GM19372 (cell line): Measurements from ENCODE around the gene BAHCC1.

Experiments used
- ATAC-seq: cut with Tn5 transposase; IDR thresholded peaks from one replicate; pipeline ENCODE4 v1.9.1; 2021; ENCODE audit warnings: mild to moderate bottlenecking, low read depth, moderate library complexity; ENCODE audit not compliant: unreplicated experiment

The BAHCC1 gene

DNA sequence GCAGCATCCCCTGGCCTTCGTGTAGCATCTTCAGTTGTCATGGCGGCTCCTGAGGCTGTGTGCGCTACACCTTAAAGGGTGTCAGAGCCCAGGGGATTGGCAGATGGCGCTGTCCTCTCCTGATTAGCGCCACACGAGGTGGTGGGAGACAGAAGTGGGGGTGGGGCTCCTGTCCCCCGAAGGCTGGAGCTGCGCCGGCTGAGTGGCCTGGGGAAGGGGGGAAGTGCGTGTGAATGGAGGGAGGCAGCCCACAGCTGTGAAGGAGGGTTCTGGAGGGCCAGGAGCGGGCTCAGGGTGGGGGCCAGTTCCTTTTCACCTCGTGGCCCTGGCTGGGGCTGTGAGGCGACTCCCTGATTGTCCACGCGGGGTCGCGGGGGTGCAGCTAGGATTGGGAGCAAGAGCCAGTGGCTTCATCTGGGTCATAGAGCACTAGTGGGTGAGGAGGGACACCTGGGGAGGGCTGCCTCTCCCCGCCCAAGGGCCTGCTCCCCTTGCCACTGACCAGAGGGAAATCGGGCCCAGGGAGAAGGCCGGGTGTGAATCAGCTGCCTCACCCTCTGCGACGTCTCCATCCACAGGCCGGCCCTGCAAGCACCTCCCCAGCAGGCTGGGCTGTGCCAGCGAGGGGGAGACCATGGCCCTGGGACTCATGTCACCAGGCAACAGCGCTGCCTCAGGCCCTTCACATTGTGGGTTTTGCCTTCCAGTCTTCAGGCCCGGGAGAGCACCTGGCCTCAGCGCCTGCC lies 14.1 kb downstream of the BAHCC1 start:
- ATAC-seq: no peak

GRCh38 chr17:81410852-81411251 lies 15.6 kb downstream of the BAHCC1 start:
- no peak for ATAC-seq

DNA sequence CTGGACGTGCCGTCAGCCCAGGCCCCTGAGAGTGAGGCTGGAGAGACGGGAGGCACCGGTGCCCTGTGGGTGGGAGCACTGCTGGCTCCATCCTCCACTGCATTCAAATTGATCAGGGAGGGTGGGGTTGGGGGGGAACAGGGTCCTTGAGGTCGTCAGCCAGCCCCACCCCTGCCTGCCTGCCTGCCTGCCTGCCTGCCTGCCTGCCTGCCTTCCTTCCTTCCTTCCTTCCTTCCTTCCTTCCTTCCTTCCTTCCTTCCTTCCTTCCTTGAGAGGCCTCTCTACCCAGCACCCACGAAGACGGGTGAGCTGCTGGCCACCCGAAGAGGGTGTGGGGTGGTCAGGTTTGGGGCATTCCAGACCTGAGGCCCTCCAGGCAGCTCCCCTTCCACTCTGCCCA lies 16.0 kb downstream of the BAHCC1 start:
- ATAC-seq: no peak

DNA sequence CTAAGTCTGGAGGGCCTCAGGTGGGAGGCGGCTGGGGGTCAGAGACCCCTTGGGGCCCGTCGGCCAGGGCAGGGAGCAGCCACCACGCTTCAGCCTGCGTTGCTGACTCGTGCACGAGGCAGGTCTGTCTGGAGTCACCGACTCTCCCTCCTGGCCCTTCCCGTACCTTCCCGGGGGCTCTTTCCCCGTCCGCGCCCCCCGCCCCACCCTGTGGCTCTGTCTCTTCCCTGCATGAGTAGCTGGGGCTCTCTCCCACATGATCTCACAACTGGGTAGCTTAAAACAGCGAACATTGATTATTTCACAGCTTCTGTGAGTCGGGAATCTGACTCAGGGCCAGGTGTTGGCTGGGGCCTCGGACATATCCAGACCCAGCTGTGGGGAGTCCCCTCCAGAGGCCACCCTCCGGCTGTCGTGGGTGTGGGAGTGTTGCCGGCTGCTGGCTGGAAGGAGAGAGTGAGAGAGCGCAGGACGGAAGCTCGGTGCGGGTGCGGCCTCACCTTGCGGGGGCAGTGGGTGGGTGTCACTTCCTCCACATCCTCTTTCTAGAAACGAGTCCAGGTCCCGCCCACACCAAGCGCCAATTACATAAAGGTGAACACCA lies 17.3 kb downstream of the BAHCC1 start:
- no peak for ATAC-seq

GRCh38 chr17:81413497-81414135 lies 18.4 kb downstream of the BAHCC1 start:
- ATAC-seq: no peak

DNA sequence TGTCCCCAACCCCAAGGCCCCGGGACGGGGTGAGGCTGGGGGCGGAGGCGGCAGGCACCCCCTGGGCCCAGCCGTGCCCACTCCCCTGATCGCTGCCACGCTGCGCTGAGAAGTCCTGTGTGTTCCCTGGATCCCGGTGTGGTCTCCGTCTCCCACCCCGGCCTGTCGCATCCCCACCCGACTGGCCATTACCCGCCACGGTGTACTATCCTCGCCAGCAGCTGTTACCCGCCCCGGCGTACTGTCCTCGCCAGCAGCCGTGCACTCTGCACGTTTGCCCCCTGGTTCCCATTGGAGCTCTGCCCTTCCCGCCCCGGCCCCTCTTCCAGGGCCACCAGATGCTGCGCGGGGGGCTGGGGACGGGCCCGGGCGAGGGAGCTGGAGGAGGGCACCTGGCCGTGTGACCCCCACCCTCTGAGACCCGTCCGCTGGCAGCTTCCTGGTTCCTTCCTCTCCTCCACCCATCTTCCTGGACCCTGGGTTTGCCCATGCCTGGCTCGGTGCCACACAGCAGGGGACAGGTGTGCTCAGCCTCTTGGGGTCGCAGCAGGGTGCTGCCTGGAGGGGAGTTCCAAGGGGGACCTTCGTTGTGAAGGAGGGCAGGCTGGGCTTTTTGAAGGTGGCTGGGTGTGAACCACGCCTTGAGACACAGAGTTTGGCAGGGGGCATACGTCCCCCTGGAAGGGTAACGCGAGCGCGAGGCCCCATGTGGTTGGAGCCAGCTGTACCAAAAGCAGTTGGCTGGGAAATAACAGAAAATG lies 19.7 kb downstream of the BAHCC1 start:
- no peak for ATAC-seq

- ATAC-seq: no peak
Observed at GRCh38 chr17:81415681-81416080, 20.4 kb downstream of the BAHCC1 start.

DNA sequence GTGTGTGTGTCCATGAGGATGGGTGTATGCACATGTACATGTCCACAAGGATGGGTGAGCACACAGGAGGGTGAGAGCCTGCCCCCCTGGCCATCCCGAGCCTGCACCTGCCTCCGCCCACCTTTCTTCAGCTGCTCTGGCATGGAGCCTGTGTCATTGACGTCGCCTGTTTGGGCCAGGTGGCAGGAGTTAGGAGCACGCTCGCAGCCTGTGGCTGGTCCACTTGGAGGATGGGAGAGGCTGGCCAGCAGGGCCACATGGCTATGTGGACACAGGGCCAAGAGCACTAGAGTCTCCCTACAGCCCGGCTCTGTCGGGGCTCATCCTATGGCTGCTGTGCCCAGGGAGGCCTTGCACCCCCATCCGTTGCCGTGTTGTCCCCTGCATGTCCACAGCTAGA lies 21.4 kb downstream of the BAHCC1 start:
- no peak for ATAC-seq

DNA sequence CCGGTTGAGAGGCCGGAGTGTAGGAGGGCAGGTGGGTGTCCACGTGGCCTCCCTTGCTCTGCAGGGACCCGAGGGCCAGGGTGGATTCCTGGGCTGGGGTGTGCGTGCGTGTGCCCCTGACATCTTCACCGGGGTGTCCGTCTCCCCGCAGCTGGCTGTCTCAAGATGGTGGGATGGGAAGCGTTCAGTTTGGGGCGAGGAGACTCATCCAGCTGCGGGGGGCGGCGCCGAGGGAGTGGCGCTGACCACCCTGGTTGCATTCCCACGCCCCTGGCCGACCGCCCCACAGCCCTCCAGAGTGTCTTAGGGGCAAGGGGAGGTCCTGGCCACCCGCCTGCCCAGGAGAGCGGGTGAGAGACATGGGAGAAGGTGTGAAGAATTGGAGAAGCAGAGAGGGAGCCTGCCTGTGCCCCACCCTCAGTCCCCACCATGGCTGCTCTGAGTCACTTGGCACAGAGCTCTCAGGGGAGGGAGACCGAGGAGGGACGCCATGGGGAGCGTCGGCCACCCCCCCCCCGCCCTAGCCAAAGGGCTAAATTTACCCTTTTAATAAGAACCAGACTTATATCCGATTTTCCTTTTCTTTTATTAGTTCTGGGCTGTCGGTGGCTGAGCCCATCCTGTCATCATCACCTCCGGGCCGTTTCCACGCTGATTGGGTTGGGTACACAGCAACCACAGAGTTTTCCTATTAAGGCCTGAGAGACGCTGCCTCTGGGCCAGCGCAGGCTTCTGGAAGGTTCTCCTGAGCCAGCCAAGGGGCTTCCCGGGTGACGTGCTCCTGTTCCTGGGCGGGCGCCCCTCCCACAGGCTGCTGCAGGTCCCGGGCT lies 22.0 kb downstream of the BAHCC1 start:
- ATAC-seq: no peak

- no peak for ATAC-seq
Observed at GRCh38 chr17:81417879-81418709, 22.8 kb downstream of the BAHCC1 start.

- no peak for ATAC-seq
Observed at GRCh38 chr17:81418710-81419318, 23.6 kb downstream of the BAHCC1 start.

DNA sequence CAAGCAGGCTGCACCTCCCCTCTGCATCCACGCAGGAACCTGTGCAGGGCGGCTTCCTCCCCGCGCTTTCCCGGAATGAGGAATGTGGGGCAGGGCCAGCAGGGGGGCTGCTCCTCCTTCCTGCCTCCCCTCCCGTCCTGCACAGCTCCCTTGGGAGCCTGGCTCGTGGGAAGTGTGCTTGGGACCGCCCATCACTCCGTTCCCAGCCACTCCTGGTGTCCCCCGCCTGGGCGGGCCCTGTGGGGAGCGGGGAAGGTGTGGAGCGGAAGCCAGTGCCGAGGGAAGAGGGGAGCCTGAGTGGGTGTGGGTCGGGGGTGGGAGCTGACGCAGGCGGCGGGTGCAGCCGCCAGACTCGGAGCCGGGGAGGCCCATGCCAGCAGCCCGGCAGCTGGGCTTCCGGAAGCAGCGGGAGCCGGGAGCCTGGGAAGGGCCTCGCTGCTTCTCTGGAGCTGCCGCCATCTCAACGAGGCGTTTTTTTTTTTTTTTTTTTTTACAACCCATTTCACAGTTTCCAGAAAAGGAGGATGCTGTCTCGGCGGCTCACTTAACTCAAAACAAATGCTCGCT lies 24.1 kb downstream of the BAHCC1 start:
- ATAC-seq: no peak

DNA sequence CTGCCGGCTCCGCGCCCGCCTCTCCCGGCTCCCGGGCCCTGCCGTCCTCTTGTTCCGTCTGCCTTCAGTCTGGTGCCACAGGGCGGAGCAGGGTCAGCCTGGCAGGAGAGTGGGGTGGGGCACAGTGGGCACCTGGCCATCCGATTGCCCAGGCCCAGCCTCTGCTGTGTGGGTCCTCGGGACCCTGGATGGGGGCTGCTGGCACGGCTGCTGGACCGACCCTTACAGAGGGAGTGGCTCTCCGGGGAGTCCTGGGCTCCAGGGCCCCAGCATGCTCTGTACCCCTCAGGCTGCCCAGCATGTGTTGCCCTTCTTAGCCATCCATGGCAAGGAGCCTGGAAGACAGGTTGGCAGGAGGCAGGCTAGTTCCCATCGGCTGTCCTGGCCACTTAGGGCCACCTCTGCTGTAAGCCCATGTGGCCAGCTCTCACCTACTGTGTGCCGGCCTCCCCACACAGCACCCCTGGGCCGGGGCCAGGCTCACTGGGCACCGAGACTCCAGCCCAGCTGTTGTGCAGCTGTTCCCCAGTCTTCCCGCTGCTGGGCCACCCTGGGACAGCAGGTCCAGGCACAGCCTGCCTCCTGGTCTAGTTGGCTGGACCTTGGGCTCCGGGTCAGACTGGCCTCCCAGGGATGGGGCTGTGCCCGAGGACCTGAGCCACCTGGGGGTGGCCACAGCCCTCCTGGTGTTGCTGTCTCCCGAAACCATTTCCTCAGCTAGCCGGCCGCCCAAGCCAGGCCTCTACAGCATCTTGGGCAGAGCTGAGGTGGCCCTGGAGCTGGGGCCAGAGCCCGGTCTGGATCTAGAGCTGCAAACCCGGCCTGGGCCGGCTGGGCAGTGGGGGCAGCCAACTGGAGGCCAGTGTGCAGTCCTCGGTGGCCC lies 24.9 kb downstream of the BAHCC1 start:
- no peak for ATAC-seq

- no peak for ATAC-seq
Observed at GRCh38 chr17:81420769-81421462, 25.7 kb downstream of the BAHCC1 start.

- ATAC-seq: no peak
Observed at GRCh38 chr17:81422776-81423697, 27.8 kb downstream of the BAHCC1 start.

DNA sequence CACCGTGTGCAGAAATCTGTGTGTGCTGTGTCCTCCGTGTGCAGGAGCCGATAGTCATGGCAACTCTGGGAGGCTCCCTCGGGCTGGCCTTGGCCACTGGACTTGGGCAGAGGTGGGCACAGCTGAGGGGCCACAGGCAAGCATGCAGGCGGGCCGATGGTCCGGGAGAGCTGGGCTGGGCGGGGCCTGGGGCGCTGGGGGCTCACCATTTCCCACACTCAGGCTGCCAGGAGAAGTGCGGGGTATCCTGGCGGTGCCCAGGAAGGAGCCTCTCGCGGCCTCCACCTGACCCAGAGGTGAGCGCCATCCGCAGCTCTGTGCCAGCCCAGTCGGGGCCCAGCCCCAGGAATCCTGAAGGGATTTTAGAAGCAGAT lies 28.4 kb downstream of the BAHCC1 start:
- ATAC-seq: no peak
